Prostate gland (tissue), 2 donors: Measurements from ENCODE around the gene SLC25A12.

Experiments
- POLR2A ChIP-seq: fragments of 450-650 bp; IDR thresholded peaks from one replicate; pipeline ENCODE4 v1.6.1; 2016; ENCODE audit warnings: antibody characterized with exemption, mild to moderate bottlenecking
- TF ChIP-seq, protein P1 (sequence below), 4 experiments: fragments of 200-600 bp in 2 of 4; fragments of 450-650 bp in 2 of 4; sonication (generic) in 2 of 4; IDR thresholded peaks; 1 replicate in 3 of 4; 2 replicates in 1 of 4; pipeline ENCODE4 v1.5.1; 2016 to 2019; ENCODE audit warnings: antibody characterized with exemption in 4 of 4, mild to moderate bottlenecking in 2 of 4, moderate library complexity in 2 of 4

DNA sequence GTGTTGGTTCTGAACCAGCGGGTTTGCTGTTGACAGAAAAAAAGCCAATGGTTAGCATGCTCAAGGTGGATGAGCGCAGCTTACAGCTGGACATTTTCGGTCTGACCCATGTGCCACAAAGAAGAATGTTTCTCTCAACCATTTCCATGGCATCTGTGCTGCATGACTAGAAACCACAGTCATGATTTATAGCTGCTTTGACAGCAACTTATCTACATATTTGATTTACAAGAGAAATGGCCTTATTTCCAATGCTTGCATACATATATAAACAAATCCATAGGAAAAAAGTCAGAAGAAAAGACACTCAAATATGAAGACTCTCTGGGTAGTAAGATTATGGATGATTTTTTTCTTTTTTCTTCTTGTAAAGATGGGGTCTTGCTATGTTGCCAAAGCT, 108.6 kb downstream of the SLC25A12 start:
- TF ChIP-seq, protein P1, sequence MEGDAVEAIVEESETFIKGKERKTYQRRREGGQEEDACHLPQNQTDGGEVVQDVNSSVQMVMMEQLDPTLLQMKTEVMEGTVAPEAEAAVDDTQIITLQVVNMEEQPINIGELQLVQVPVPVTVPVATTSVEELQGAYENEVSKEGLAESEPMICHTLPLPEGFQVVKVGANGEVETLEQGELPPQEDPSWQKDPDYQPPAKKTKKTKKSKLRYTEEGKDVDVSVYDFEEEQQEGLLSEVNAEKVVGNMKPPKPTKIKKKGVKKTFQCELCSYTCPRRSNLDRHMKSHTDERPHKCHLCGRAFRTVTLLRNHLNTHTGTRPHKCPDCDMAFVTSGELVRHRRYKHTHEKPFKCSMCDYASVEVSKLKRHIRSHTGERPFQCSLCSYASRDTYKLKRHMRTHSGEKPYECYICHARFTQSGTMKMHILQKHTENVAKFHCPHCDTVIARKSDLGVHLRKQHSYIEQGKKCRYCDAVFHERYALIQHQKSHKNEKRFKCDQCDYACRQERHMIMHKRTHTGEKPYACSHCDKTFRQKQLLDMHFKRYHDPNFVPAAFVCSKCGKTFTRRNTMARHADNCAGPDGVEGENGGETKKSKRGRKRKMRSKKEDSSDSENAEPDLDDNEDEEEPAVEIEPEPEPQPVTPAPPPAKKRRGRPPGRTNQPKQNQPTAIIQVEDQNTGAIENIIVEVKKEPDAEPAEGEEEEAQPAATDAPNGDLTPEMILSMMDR (IDR thresholded peaks at IDR 0.05), result no peak
- TF ChIP-seq POLR2A, result no peak
